B cell (primary cell): Measurements from ENCODE around the gene YIF1A. TPM values are rescaled to one million over a fixed set of nuclear protein-coding genes. Genes with fewer than 3 reads are reported as not detected.

Source experiments
- ATAC-seq: fragments of 200-7000 bp; cut with Tn5 transposase; one replicate; pipeline ENCODE4 v1.10.0; 2021; ENCODE audit warnings: low read depth, mild to moderate bottlenecking, moderate number of reproducible peaks, moderate library complexity
- CTCF ChIA-PET: fragments of 350-600 bp; sonication (Branson Sonifier 250); formaldehyde crosslinking; loops from one replicate; lab custom pipeline; 2021; ENCODE audit warnings: antibody characterized with exemption, inconsistent platforms; lab: Charles Lee
- POLR2A ChIA-PET: fragments of 350-600 bp; sonication (Branson Sonifier 250); formaldehyde crosslinking; loops from one replicate; lab custom pipeline; 2021; ENCODE audit warnings: antibody characterized with exemption; lab: Charles Lee
- DNase-seq: peaks from one replicate; pipeline ENCODE4 v3.0.0; 2013
- H2AFZ ChIP-seq: 2 replicates; pipeline ENCODE4 v1.6.1; 2012; ENCODE audit warnings: mild to moderate bottlenecking, low read depth, low read length; ENCODE audit not compliant: insufficient read depth, poor library complexity, severe bottlenecking
- H3K27ac ChIP-seq, 2 donors: 1 replicate in 1 of 2; 2 replicates in 1 of 2; pipeline ENCODE4 v1.5.1; 2012 to 2013; ENCODE audit warnings: low read length in 2 of 2, mild to moderate bottlenecking in 2 of 2, moderate library complexity in 1 of 2
- H3K27me3 ChIP-seq, 4 experiments: fragments of 200-600 bp in 1 of 4; sonication (generic) in 1 of 4; replicated peaks in 1 of 4; 1 replicate in 2 of 4; 2 replicates in 2 of 4; pipeline versions ENCODE4 v1.6.1 to v1.7.0; 2013 to 2016; ENCODE audit warnings: low read length in 3 of 4, mild to moderate bottlenecking in 2 of 4, mixed read lengths in 1 of 4, moderate library complexity in 1 of 4; ENCODE audit not compliant: insufficient read depth in 4 of 4, control insufficient read depth in 3 of 4; ENCODE audit errors: control extremely low read depth in 1 of 4
- H3K36me3 ChIP-seq, 2 experiments: replicated peaks in 1 of 2; 1 replicate in 1 of 2; 2 replicates in 1 of 2; pipeline versions ENCODE4 v1.6.1 to v1.7.1; 2013; ENCODE audit warnings: low read length in 1 of 2; ENCODE audit not compliant: insufficient read depth in 2 of 2, control insufficient read depth in 1 of 2; ENCODE audit errors: control extremely low read depth in 1 of 2, extremely low read depth in 1 of 2
- H3K4me1 ChIP-seq, 2 donors: fragments of 200-600 bp in 1 of 2; sonication (generic) in 1 of 2; 1 replicate in 1 of 2; 2 replicates in 1 of 2; pipeline versions ENCODE4 v1.5.1 to v1.6.1; 2013 to 2017; ENCODE audit warnings: low read length in 2 of 2; ENCODE audit not compliant: control insufficient read depth in 2 of 2, insufficient read depth in 2 of 2
- H3K4me2 ChIP-seq: replicated peaks from 2 replicates; pipeline ENCODE3; 2012; ENCODE audit warnings: mild to moderate bottlenecking, low read depth, low read length; ENCODE audit not compliant: poor library complexity, severe bottlenecking
- H3K4me3 ChIP-seq, 5 experiments: fragments of 200-600 bp in 1 of 5; sonication (generic) in 1 of 5; 1 replicate in 3 of 5; 2 replicates in 2 of 5; pipeline versions ENCODE4 v1.5.1 to v1.7.0; 2011 to 2016; ENCODE audit warnings: low read length in 4 of 5, mild to moderate bottlenecking in 4 of 5, low read depth in 2 of 5, control low read depth in 1 of 5, moderate library complexity in 1 of 5; ENCODE audit not compliant: insufficient read depth in 1 of 5; ENCODE audit errors: control extremely low read depth in 1 of 5, extremely low read depth in 1 of 5
- H3K79me2 ChIP-seq: fragments of 200-600 bp; sonication (generic); one replicate; pipeline ENCODE4 v1.6.0; 2016; ENCODE audit warnings: low read length; ENCODE audit not compliant: control insufficient read depth, insufficient read depth
- H3K9ac ChIP-seq: fragments of 200-600 bp; sonication (generic); 2 replicates; pipeline ENCODE4 v1.6.1; 2017; ENCODE audit warnings: mild to moderate bottlenecking, low read length, moderate library complexity
- H3K9me3 ChIP-seq, 3 donors: one replicate each; pipeline versions ENCODE4 v1.6.1 to v1.7.1; 2013; ENCODE audit warnings: low read length in 2 of 3; ENCODE audit not compliant: control insufficient read depth in 2 of 3, insufficient read depth in 1 of 3; ENCODE audit errors: control extremely low read depth in 1 of 3
- H4K20me1 ChIP-seq: 2 replicates; pipeline ENCODE4 v1.6.0; 2012; ENCODE audit warnings: mild to moderate bottlenecking, low read length; ENCODE audit not compliant: insufficient read depth, control insufficient read depth, poor library complexity, severe bottlenecking
- H3K27ac Mint-ChIP-seq: one replicate; pipeline ENCODE4 v1.8.0; 2021; ENCODE audit warnings: mixed read lengths
- H3K27me3 Mint-ChIP-seq: one replicate; pipeline ENCODE4 v1.8.0; 2021; ENCODE audit warnings: mixed read lengths
- H3K4me1 Mint-ChIP-seq: one replicate; pipeline ENCODE4 v1.8.0; 2021; ENCODE audit warnings: mixed read lengths
- H3K4me3 Mint-ChIP-seq: one replicate; pipeline ENCODE4 v1.8.0; 2021; ENCODE audit warnings: mixed read lengths
- H3K9me3 Mint-ChIP-seq: one replicate; pipeline ENCODE4 v1.8.0; 2022; ENCODE audit warnings: mixed read lengths; ENCODE audit not compliant: insufficient read depth
- CTCF ChIP-seq: fragments of 200-600 bp; IDR thresholded peaks from one replicate; pipeline ENCODE4 v1.8.0; 2022; ENCODE audit warnings: antibody characterized with exemption, mild to moderate bottlenecking
- EZH2 ChIP-seq: IDR thresholded peaks from 2 replicates; pipeline ENCODE4 v1.6.1; 2012; ENCODE audit warnings: borderline replicate concordance, low read depth, mild to moderate bottlenecking, moderate library complexity, low read length; ENCODE audit not compliant: insufficient read depth, poor library complexity, severe bottlenecking
- WGBS: methylation state at CpG from one replicate; pipeline ENCODE4 v1.1.5; 2013; ENCODE audit warnings: missing lambda C conversion rate; ENCODE audit not compliant: insufficient coverage; 5-methylcytosine and 5-hydroxymethylcytosine counted together
- intact Hi-C: fragments of 100-400 bp; cut with micrococcal nuclease; formaldehyde crosslinking; loops from one replicate; pipeline ENCODE4 v1.10.0; 2022
- polyA plus RNA-seq: library from polyadenylated mRNA; depleted of rRNA; stranded (reverse); fragments of >200 nt; gene quantifications from 2 replicates; pipeline ENCODE4 v1.2.3, GENCODE V29; 2012
- total RNA-seq, 2 donors: library from RNA; stranded (reverse); fragments of 120-200 nt in 1 of 2; gene quantifications; 1 replicate in 1 of 2; 2 replicates in 1 of 2; pipeline versions ENCODE4 v1.2.3 to v1.2.4, GENCODE V29; 2013 to 2022

YIF1A gene
- total and polyA plus RNA-seq, 2 donors (not counting 1 experiment from before 2014, with no cell fraction given): 43.9 to 95.0 TPM

- intact Hi-C loops: loop anchor here (1.0 kb wide), 2 partner anchors 14 to 60 kb away; partner anchors contain the start of gene RAB1B
- Mint-ChIP-seq H3K27me3 (peaks cover 3% of the 10 kb centered on the region), H3K27ac (peak overlapping the region; percentile 95), H3K9me3 (no peaks in the 10 kb centered on the region), H3K4me1 (peaks cover 38% of the 10 kb centered on the region), H3K4me3 (peak overlapping the region; percentile 60)
- ChIA-PET CTCF (interaction anchor here (0.5 to 4.1 kb wide), 15 partner anchors 9 to 230 kb away, joined by 3 to 33 read pairs (median 4); partner anchors contain the start of genes RAB1B, SF3B2, SLC29A2 and TMEM151A), POLR2A (interaction anchor here (0.6 to 1.5 kb wide), 7 partner anchors 15 to 1161 kb away, joined by 3 to 11 read pairs (median 3); partner anchors contain the start of genes FAU, MRPL49, RAB1B and SF3B2)
- H3K79me2 ChIP-seq: peaks cover 30% of the 10 kb centered on the region
- H3K9ac ChIP-seq: no peak overlapping the region
- 12% methylated on average over 33 of the region's 35 CpGs for WGBS
- peak overlapping the region; percentile 58 for H3K4me2 ChIP-seq
- H3K27me3 ChIP-seq: peaks cover 0 to 16% (median 3%) of the 10 kb centered on the region in 4 experiments
- H3K27ac ChIP-seq: peak overlapping the region; percentile 59 to 80
- H3K4me3 ChIP-seq: no peak overlapping the region
- H3K4me1 ChIP-seq: peaks cover 23 to 36% of the 10 kb centered on the region in 2 donors
- DNase-seq (peak; percentile 100), ATAC-seq (peak; percentile 78)
- peaks cover 33% of the 10 kb centered on the region for H4K20me1 ChIP-seq
- peak overlapping the region; percentile 52 for H2AFZ ChIP-seq
- peak; percentile 88 for TF ChIP-seq CTCF
- TF ChIP-seq EZH2: no peak
- no peaks in the 10 kb centered on the region for H3K9me3 ChIP-seq
- peaks cover 0 to 13% of the 10 kb centered on the region in 2 experiments for H3K36me3 ChIP-seq
Measured at GRCh38 chr11:66282468-66283455, 6.2 kb downstream of the YIF1A start.
